Measurements from ENCODE around the gene SSC5D.

GRCh38 chr19:55451163-55451964, 36.9 kb upstream of the SSC5D start:
- TF ChIP-seq CTCF (IDR thresholded peaks at IDR 0.05), result no peak
- no peak for TF ChIP-seq ZFX (IDR thresholded peaks at IDR 0.05; ENCODE audit: borderline replicate concordance)

All from 22Rv1 (cell line).